HG02885 (cell line): Measurements from ENCODE around the gene DDX42.
A peak's percentile ranks its signal among the peaks of the same experiment; 100 is the strongest.
"Not testable (repeated sequence)": the region's sequence is repeated elsewhere in the genome, so short reads cannot be mapped to it uniquely, and the experiment has no call there.

Source experiments
- ATAC-seq: cut with Tn5 transposase; IDR thresholded peaks from one replicate; pipeline ENCODE4 v1.9.1; 2021; ENCODE audit warnings: mild to moderate bottlenecking; ENCODE audit not compliant: unreplicated experiment, poor library complexity

The DDX42 gene

GRCh38 chr17:63835167-63835720, 61.3 kb downstream of the DDX42 start:
- ATAC-seq, result no peak

- no peak for ATAC-seq
These were observed 62.8 kb downstream of the DDX42 start for GRCh38 chr17:63836811-63837210.

- no peak for ATAC-seq
These were observed 63.5 kb downstream of the DDX42 start for GRCh38 chr17:63837480-63837879.

- no peak for ATAC-seq
These were observed 64.1 kb downstream of the DDX42 start for GRCh38 chr17:63837962-63838600.

GRCh38 chr17:63838631-63839171, 64.7 kb downstream of the DDX42 start:
- ATAC-seq, result no peak

- ATAC-seq, result no peak
These were observed 66.8 kb downstream of the DDX42 start for GRCh38 chr17:63840591-63841349.

- ATAC-seq, result no peak
These were observed 67.6 kb downstream of the DDX42 start for GRCh38 chr17:63841350-63842172.

GRCh38 chr17:63842173-63842539, 68.2 kb downstream of the DDX42 start:
- ATAC-seq, result peak; percentile 33

- ATAC-seq, result peak; percentile 82
These were observed 68.8 kb downstream of the DDX42 start, which contains the start of gene SMARCD2 for GRCh38 chr17:63842540-63843386. Gene SMARCD2, minus strand, starts transcription at chr17:63842685. Its CDS starts 11 bp downstream, at chr17:63842674.

- not testable (repeated sequence) for ATAC-seq
These were observed 69.5 kb downstream of the DDX42 start for GRCh38 chr17:63843387-63843888.

- ATAC-seq, result no peak
These were observed 70.1 kb downstream of the DDX42 start for GRCh38 chr17:63843910-63844677.

- no peak for ATAC-seq
These were observed 71.5 kb downstream of the DDX42 start for GRCh38 chr17:63845509-63845908.

GRCh38 chr17:63847525-63848249, 73.7 kb downstream of the DDX42 start:
- no peak for ATAC-seq

- peak; percentile 91 for ATAC-seq
These were observed 75.1 kb downstream of the DDX42 start for GRCh38 chr17:63848834-63849689.

GRCh38 chr17:63850401-63850800, 76.4 kb downstream of the DDX42 start:
- ATAC-seq, result no peak

- no peak for ATAC-seq
These were observed 79.3 kb downstream of the DDX42 start for GRCh38 chr17:63853260-63853659.

- no peak for ATAC-seq
These were observed 80.7 kb downstream of the DDX42 start for GRCh38 chr17:63854709-63855108.
